ENCODE measurements around the gene SNX13.

GRCh38 chr7:17930546-17930945 lies 9.7 kb downstream of the SNX13 start:
- no peak for TF ChIP-seq CTCF (IDR thresholded peaks at IDR 0.05; ENCODE audit: low read length)
- no peak for TF ChIP-seq EZH2 (IDR thresholded peaks at IDR 0.05; ENCODE audit: borderline replicate concordance, low read length)

Measured in OCI-LY1 (cell line).